Type B pancreatic cell (in vitro differentiated cells): ENCODE measurements around the gene CDH19. TPM values are rescaled to one million over a fixed set of nuclear protein-coding genes. Genes with fewer than 3 reads are reported as not detected.
A peak's percentile ranks its signal among the peaks of the same experiment; 100 is the strongest.

Experiments
- DNase-seq: peaks from one replicate; pipeline ENCODE4 v3.0.0; 2021; ENCODE audit warnings: mixed read lengths; ENCODE audit not compliant: unreplicated experiment; ENCODE audit errors: extremely low spot score
- H3K27ac Mint-ChIP-seq: 2 replicates; pipeline ENCODE4 v1.8.0; 2021; ENCODE audit warnings: mild to moderate bottlenecking, mixed read lengths
- H3K27me3 Mint-ChIP-seq: 2 replicates; pipeline ENCODE4 v1.8.0; 2021; ENCODE audit warnings: mixed read lengths
- H3K36me3 Mint-ChIP-seq: 2 replicates; pipeline ENCODE4 v1.8.0; 2021; ENCODE audit warnings: mixed read lengths
- H3K4me1 Mint-ChIP-seq: one replicate; pipeline ENCODE4 v1.8.0; 2021; ENCODE audit warnings: mixed read lengths; ENCODE audit not compliant: unreplicated experiment
- H3K4me3 Mint-ChIP-seq: 2 replicates; pipeline ENCODE4 v1.8.0; 2021; ENCODE audit warnings: mild to moderate bottlenecking, mixed read lengths
- H3K9me3 Mint-ChIP-seq: 2 replicates; pipeline ENCODE4 v1.8.0; 2021; ENCODE audit warnings: mixed read lengths
- total RNA-seq: library from RNA; stranded (reverse); gene quantifications from 2 replicates; pipeline ENCODE4 v1.2.1, GENCODE V29; 2021; ENCODE audit warnings: low replicate concordance
- TF ChIP-seq, protein P1 (sequence below): fragments of 200-600 bp; sonication (generic); conservative IDR thresholded peaks from 2 replicates; pipeline ENCODE4 v1.5.0; 2021; ENCODE audit warnings: antibody characterized with exemption, mild to moderate bottlenecking

The CDH19 gene
- total RNA-seq, 1 donor from 2014 or later: 0.36 TPM

GRCh38 chr18:66553824-66554223, 50.1 kb downstream of the CDH19 start:
- H3K9me3 Mint-ChIP-seq: no peaks in the 10 kb centered on the region
- no peak overlapping the region for H3K27ac Mint-ChIP-seq
- TF ChIP-seq, protein P1, sequence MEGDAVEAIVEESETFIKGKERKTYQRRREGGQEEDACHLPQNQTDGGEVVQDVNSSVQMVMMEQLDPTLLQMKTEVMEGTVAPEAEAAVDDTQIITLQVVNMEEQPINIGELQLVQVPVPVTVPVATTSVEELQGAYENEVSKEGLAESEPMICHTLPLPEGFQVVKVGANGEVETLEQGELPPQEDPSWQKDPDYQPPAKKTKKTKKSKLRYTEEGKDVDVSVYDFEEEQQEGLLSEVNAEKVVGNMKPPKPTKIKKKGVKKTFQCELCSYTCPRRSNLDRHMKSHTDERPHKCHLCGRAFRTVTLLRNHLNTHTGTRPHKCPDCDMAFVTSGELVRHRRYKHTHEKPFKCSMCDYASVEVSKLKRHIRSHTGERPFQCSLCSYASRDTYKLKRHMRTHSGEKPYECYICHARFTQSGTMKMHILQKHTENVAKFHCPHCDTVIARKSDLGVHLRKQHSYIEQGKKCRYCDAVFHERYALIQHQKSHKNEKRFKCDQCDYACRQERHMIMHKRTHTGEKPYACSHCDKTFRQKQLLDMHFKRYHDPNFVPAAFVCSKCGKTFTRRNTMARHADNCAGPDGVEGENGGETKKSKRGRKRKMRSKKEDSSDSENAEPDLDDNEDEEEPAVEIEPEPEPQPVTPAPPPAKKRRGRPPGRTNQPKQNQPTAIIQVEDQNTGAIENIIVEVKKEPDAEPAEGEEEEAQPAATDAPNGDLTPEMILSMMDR: no peak
- H3K4me1 Mint-ChIP-seq: no peaks in the 10 kb centered on the region
- no peak overlapping the region for H3K4me3 Mint-ChIP-seq
- H3K36me3 Mint-ChIP-seq: no peaks in the 10 kb centered on the region
- H3K27me3 Mint-ChIP-seq: peaks cover 2% of the 10 kb centered on the region
- no peak for DNase-seq

- H3K9me3 Mint-ChIP-seq: no peaks in the 10 kb centered on the region
- H3K4me3 Mint-ChIP-seq: no peak overlapping the region
- no peaks in the 10 kb centered on the region for H3K27me3 Mint-ChIP-seq
- no peak overlapping the region for H3K27ac Mint-ChIP-seq
- no peaks in the 10 kb centered on the region for H3K36me3 Mint-ChIP-seq
- no peak for DNase-seq
- H3K4me1 Mint-ChIP-seq: no peaks in the 10 kb centered on the region
- TF ChIP-seq, protein P1: no peak
Measured at GRCh38 chr18:66550366-66550765, 53.5 kb downstream of the CDH19 start.

DNA sequence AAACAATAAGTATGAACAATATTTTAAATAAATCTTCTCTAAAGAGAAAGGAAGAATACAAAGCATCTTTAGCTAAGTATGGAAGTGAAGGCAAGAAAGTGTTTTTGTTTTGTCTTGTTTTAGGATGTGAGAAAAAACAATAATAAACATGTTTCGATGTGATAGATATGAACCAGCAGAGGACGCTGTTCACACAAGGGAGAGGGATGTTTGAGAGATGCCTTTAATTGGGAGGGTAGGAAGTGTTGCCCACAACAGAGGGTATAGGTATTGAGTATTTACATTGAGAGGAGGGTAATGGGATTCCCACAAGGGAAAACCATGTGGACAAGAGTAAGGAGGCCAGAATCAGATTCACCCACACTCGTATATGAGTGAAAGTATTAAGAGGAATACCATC, 55.1 kb downstream of the CDH19 start:
- TF ChIP-seq, protein P1: no peak
- Mint-ChIP-seq H3K27me3 (no peaks in the 10 kb centered on the region), H3K9me3 (no peaks in the 10 kb centered on the region), H3K4me1 (no peaks in the 10 kb centered on the region), H3K36me3 (no peaks in the 10 kb centered on the region), H3K27ac (no peak overlapping the region), H3K4me3 (no peak overlapping the region)
- DNase-seq: no peak

GRCh38 chr18:66534110-66534509, 69.8 kb downstream of the CDH19 start:
- Mint-ChIP-seq H3K27me3 (no peaks in the 10 kb centered on the region), H3K9me3 (no peaks in the 10 kb centered on the region), H3K27ac (no peak overlapping the region), H3K4me1 (no peaks in the 10 kb centered on the region), H3K36me3 (no peaks in the 10 kb centered on the region), H3K4me3 (no peak overlapping the region)
- no peak for DNase-seq
- TF ChIP-seq, protein P1: no peak

DNA sequence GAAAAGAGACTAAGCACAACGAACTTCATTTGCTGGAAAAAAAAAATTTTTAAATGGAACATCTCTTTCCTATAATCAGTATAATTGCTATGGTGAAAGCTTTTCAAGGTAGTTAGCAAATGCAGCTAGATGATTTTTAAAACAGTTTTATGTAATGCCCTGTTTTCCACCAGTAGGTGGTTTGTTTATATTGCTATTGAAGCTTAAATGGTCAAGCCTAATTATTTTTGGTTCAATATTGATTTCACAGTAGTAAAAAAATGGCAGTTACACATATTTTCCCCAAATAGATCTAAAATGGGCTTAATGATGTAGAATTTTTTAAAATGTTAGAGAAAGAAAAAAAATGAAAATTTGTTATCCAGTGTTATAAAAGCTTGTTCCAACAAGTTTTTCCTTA, 70.2 kb downstream of the CDH19 start:
- Mint-ChIP-seq H3K4me1 (no peaks in the 10 kb centered on the region), H3K27me3 (no peaks in the 10 kb centered on the region), H3K9me3 (no peaks in the 10 kb centered on the region), H3K36me3 (no peaks in the 10 kb centered on the region), H3K27ac (no peak overlapping the region), H3K4me3 (no peak overlapping the region)
- no peak for DNase-seq
- TF ChIP-seq, protein P1: peak; percentile 69
